Hematopoietic multipotent progenitor cell treated with erythropoietin and hydrocortisone succinate and interleukin-3 and kit ligand, for 15 days (in vitro differentiated cells): Measurements from ENCODE around the gene SLC37A1.

Experiments used
- DNase-seq: peaks from one replicate; pipeline ENCODE4 v3.0.0-alpha.2; 2015; ENCODE audit warnings: low spot score

SLC37A1 gene

DNA sequence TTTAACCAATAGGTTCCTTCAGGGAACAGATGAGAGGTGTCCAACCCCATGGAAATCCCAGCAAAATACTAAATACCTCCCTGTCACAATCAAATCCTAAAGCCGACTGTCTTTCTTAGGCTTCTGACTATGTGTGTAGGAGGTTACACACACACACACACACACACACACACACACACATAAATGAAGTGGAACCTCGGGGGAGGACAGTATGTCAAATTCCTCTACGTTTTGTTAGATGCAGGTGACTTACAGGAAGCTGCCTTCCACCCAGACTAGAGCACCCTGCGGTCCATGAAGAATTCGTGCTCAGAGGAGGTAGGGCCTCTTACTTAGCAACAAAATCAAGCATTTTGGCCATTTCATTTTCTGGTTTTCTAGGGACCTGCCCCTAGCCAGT lies 34.1 kb upstream of the SLC37A1 start:
- no peak for DNase-seq

DNA sequence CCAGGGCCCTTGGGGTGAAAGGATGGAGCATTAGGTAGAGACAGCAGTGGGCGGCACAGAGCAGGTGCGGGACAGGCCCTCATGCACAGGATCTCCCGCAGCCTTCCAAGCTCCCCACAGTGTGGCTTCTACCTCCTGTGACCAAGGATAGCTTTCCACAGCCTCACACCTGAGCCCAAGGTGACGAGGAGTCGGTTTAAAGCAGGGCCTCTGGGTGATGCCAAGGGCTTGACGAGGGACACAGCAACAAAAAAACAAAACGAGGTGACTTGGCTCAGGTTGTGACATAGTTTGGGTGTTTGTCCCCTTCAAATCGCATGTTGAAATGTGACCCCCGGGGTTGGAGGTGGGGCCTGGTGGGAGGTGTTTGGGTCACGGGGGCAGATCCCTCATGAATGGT lies 32.9 kb upstream of the SLC37A1 start:
- DNase-seq = no peak

DNA sequence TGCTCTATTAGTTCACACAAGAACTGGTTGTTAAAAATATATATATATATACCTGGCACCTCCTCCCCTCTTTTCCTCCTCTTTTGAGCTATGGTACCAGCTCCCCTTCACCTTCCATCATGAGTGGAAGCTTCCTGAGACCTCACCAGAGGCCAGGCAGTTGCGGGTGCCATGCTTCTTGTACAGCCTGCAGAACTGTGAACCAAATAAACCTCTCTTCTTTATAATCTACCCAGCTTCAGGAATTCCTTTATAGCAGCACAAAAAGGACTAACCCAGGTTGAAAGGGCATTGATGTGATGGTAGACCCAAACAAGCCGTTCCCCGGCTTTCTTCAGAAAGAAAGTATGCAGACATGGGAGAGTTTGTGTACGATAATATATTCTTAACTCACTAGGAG lies 32.5 kb upstream of the SLC37A1 start:
- DNase-seq = no peak

DNA sequence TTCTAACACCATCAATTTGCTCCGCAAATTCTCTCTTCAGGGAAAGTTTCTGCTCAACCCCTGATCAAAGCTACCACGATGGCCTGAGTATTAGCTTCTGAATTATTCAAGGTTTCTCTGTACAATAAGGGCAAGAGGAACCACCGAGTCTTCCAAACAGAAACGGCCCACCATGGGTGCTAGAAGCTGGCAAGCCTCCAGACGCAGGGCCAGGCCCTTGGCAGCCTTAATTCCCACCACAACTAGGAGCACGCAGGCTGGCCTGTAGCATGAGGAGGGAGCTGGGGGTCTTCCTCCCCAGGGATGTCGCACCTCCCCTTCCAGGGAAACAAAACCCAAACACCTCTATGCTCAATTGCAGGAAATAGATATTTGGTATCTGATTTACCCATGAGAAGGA lies 28.7 kb upstream of the SLC37A1 start:
- DNase-seq = no peak

DNA sequence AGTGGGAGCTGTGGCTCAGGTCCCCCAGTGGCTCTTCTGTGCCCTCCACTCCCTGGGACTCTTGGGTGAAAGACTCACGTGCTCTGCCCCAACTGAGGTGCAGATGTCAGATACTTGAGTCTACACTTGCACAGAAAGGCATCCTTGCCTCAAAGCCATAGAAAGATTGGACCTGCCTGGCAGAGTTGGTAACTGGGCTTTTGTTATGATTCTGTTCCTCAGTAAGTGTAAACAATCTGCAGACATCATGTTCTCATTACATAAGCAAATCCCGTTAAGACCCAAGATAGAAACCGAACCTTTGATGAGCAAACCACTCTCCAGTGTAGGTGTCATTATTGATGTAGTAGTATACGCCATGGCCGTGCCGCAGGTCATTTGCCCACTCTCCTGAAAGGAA lies 27.6 kb upstream of the SLC37A1 start:
- DNase-seq = no peak

DNA sequence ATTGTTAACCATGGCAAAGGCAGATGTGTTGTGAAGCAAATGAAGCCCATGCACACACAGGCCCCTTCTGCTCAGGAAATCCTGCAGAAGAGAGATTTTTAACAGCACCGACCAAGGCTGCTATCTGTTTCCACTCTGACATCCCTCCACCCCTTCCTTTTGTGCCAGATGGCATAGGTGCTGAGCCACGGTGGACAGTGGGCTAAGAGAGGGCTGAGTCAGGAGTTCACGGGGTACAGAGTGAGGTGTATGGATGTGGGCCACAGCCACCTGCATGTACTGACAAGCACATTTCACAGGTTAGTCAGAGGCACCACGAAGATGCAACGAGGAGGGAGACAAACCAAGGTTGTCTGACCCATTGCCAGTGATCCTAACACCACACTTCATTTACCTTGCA lies 27.1 kb upstream of the SLC37A1 start:
- no peak for DNase-seq

DNA sequence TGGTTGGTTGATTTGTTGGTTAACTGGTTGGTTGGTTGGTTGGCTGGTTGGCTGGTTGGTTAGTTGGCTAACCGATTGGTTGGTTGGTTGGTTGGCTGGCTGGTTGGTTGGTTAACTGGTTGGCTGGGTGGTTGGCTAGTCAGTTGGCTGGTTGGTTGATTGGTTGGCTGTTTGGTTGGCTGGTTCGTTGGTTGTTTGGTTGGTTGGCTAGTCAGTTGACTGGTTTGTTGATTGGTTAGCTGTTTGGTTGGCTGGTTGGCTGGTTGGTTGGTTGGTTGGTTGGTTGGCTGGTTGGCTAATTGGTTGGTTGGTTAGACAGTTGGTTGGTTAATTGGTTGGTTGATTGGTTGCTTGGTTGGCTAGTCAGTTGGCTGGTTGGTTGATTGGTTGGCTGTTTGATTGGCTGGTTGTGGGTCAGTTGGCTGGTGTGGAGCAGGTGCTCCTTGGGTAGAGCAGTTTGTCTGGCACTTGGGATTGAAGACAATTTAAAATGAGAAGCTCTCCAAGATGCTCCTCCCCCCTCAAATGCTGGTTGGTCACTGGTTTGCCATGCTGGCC lies 24.6 kb upstream of the SLC37A1 start:
- DNase-seq = no peak

DNA sequence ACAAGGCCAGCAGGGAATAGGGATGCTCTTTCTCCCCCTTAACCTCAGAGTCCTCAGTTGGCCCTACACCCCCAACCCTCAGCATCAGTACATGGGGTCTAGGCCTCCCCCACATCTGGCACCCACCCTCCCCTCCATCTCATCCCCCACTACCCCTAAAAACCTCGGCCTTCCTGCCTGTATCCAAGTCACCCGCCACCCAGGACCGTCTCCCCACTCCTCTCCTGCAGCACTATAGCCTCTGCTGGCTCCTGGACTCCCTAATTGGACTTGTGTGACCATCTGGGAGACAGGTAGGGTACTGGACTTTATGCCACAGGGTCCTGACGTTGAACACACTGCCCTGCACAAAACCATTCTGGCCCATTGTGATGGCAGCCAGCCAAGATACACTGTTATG lies 23.7 kb upstream of the SLC37A1 start:
- DNase-seq = no peak

DNA sequence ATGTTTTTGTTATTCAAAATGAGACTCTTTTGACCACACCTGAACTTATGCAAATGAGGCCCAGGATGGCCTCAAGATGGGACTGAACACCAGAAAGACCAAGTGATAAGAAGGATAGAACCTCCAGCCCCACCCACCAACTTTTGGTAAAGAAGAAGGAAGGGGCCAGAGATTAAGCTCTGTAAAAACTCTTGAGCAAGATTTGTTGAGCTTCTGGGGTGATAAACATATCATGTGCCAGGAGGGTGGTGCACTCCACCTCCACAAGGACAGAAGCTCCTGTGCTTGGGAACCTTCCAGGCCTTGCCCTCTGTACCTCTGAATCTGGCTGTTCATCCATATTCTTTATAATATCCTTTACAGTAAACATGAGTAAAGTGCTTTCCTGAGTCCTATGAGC lies 22.9 kb upstream of the SLC37A1 start:
- DNase-seq = no peak

DNA sequence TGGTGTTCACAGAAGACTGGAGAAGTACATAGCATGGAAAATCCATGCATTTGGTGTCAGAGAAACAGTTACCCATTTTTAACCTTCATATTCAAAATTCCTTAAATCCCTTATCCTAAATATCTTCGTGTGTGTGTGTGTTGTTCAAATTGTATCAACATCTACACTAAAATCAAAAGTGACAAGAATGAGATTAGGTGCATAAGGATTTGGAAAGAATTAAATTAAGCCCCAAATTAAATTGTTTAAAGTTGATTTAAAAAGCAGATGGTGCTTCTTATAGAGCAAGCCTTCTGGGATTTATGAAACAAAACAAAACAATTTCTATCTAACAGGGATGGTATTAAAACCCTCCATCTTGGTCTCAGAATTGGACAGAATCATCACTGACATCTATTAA lies 22.3 kb upstream of the SLC37A1 start:
- no peak for DNase-seq

DNA sequence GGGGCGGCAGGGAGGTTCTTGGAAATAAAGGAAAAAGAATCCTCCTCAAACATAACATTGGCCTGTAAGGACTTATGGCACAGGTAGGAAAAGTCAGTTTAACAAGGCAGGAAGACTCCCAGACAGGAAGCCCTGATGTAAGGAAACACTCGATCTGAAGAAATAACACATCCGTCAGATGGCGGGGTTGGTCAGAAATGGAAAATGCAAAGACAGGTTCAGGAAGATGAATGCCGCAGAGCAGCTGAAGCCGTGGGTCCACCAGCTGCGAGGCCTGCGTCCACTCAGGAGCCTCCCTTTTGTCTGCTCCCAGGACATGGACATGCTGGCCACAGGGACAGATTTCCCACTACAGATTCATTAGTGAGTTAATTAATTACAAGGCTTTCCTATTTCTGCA lies 21.5 kb upstream of the SLC37A1 start:
- no peak for DNase-seq

DNA sequence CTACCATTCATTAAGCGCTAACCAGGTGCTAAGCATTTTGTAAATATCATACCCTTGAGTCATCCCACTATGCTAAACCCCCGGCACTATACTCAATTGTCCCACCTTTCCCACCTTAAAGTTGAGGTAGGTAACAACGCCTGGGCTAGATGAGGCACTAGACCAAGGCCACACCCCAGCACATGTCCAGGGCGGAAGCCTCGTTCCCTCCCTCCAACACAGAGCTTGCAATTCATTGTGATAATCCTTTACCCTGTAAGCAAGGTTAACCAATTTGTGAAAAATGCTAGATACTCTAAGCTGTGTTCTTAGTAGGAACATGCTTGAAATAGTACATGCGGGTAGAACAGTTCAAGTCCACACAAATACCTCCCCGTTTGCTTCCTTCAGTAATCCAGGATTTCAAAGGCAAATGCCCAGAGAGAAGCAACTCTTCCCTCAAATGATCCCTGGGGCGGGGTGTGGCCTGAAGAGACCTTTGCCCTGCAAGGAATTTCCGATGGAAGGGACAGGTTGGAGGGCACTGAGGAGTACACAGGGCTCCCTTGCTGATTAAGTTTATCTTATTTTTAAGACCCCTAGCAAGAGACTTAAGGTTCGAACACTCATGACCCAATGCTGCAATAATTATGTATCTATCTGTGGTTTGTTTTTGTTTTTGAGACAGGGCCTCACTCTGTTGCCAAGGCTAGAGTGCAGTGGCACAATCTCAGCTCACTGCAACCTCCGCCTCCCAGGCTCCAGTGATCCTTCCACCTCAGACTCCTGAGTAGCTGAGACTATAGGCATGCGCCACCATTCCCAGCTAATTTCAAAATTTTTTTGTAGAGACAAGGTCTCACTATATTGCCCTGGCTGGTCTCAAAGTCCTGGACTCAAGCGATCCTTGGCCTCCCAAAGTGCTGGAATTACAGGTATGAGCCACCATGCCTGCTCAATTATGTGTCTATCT lies 20.3 kb upstream of the SLC37A1 start:
- no peak for DNase-seq

DNA sequence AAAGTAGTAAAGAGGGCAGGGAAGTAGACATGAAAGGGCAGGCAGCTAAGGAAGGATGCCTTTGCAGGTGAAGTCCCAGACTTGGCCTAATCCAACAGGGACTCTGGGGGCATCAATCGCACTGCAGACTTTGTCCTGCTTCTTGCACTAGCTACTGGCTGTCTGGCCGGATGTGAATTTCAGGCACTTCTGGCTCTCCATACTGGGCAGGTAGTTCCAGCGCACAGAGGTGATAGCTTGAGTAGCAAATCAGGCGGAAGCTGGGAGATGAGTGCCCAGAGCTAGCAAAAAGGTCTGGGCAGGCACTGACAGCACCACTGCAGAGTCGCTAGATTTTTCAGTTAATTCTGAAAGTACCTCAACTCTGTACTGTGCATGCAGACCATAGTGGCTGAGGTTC lies 18.6 kb upstream of the SLC37A1 start:
- DNase-seq = no peak

DNA sequence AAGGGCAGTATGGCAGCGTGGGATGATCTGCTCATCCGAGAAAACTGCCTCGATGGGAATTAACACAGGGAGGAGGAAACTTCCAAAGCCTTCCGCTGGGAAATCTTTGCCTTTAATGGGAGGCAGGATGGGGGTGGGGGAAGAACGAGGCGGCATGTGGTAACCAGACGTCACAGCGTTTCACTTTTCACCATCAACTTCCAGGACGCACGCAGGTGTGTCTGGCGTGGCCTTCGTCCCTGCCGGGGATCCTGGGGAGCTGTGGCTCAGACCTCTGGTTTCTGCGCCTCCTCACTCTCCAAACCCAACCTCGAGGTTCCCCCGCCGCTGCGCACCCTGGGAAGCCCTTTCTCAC lies 17.9 kb upstream of the SLC37A1 start:
- no peak for DNase-seq

DNA sequence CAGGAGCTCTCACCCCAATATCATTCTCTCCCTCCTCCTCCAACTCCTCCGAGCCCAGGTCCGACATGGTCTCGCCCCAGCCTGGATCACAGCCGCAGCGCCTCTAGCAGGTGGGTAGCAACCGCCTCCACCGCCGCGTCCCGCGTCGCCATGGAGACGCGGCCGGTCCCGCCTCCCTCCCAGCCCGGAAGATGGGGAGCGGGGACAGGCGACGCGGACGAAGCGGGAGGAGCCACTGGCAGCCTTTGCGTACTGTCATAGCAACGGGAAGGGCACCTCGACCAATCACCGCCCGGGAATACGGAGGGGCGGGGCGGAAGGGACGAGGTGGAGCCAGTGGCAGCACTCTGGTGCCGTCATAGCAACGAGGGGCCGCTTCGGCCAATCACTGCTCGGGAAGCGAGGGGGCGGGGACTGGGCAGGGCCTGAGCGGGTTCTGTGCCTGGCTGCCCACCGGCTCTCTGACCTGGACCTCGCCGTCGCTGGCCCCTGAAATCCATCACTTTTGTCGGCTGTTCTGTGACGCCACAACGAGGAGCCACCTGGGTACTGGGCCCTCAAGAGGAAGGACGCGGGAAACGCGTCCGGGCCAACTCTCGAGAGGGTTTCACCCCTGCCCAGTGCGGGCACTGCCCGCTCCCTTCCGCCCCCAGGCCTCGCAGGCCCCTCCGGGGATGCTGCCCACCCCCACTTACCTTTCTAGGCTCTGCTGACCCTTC lies 17.4 kb upstream of the SLC37A1 start, which contains the start of gene RSPH1:
Gene RSPH1, minus strand, starts transcription at position 105 of the 719 bp plus-strand sequence. Its CDS starts 38 bp downstream, at position 67.
- peak; percentile 99 for DNase-seq

DNA sequence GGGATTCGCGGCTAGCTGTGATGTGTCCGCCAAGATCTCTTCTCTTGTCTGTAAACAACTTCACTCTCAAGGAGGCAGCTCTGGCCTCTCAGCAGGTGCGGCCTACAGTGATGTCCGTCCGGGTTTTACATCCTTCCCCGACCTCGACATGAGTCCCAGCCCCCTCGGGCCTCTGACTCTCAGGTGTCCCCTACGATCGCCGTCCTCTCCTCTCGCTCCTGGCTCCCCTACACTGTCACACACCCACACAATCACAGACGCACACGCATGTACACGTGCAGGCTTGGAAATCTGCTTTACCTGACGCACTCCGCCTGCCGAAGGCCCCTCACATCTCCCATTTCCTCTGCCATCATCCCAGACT lies 16.8 kb upstream of the SLC37A1 start:
- no peak for DNase-seq

DNA sequence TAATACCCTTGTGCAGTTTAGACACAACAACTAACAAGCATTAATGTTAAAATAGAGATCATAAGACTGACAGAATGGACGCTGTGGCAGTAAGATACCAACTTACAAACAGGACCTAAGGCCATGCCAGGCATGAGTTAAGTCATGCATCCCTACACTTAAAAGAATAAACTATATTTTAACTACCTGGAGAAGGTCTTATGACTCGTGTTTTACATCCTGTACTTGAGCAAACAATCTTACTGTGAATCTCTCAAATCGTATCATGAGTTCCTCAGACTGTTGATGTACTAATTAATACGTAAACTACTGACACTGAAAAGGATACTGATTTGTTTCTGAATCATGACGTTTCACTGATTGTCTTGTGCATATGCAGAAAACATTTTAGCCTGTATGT lies 15.6 kb upstream of the SLC37A1 start:
- no peak for DNase-seq

DNA sequence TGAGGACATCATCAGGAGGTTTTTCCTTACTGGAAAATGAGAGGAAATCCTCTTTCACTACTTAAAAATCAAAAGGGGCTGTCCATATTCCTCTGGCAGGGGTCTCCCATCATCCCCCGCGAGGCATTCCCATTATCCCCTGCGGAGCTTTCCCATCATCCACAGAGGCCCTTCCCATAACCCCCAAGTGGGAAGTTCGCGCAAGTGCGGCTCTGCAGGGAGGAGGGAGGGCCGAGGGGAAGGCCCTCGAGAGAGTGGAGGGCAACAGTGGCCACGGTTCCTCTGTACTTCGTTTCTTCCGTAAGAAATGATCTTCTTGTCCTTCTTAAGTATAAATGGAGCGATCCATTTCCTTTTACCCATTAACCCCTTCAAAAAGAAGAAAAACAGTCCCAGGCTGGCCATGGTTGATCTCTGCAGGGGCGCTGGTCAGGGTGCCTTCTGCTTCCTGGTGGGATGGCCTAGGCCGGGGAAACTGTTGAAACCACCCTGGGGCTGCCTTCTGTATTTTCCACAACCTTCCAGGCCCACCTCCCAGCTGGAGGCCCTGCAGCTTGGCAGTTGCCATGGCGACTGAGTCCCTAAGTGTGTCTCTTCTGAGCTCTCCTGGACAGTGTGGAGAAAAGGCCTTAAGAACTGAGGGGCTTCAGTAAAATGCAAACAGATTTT lies 14.1 kb upstream of the SLC37A1 start:
- DNase-seq = no peak

DNA sequence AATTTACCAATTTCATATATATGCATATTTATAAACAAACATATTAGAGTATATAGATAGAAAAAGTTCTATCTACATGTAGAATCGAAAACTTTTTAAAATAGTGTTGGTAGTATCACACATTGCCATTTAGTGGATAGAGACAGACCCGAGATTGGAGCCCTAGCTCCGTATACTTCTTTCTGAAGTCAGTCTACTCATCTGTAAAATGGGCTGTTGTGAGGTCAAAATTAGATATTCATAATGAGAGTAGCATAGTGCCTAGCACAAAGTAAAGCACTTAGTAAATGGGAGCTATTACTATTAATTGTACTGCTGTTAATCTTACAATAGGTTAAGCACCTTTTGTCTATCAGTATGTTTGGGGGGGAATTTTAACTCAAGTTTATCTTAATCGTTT lies 13.4 kb upstream of the SLC37A1 start:
- no peak for DNase-seq

DNA sequence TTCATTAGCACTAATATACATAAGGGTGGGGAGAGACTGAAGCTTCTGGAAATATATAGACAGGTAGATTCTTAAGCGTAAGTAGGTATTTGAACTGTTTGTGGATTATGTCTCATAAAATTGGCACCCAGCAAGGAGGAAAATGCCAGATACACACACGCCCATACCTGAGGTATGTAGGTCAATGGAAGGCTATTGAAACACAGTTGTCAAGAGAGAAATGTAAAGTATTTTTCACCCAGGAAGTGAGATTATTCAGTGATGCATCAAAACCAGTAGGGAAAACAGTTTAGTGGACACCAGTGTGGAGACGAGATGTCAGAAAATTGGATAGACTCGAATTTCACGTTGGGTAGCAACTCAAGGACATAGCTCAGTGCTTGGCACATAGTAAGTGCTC lies 12.9 kb upstream of the SLC37A1 start:
- DNase-seq = no peak

DNA sequence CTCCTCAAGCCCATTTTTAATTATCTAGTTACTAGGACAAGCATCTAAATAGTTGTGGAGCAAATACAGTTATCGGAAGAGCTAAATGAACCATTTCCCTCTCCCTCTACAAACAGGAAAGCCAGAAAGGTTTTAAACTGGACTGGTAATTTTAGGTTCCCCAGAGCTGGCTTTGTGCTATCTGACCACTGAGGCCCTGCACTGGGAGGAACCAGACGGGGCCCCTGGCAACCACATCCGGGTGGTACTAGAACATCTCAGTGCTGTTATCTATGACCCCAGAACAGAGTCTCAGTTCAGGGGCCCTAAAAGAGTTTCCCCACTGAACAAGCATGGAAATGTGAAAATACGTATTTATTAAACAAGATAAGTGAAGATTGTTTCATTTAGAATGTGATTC lies 9.9 kb upstream of the SLC37A1 start:
- no peak for DNase-seq

DNA sequence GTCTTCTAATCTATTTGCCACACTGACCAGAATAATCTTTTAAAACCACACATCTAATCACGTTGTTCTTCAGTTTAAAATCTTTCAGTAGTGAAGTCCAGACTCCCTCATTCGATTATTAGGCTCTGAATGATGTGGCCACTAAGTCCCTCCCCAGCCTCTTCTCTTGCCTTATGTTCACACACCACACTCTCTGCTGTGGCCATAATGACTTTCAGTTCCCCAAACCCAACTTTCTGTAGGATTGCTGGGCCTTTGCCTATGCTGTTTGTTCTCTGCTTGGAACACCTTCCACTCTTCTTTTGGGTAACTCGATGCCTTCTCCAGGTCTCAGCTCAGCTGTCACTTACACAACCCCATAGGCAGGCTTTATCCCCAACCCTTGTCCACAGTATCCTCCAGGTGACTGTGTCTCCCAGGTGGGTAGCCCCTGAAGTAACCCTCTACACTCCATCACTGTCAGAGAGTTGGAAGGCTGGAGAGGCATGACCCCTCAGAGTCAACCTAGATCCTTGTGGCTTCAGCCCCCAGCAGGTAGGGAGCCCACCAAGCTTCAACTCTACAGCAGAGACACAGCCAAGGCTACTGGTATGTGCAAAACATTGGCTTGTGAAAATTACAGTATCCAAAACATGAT lies 8.4 kb upstream of the SLC37A1 start:
- no peak for DNase-seq
